GM04503 (cell line): ENCODE measurements around the gene DUS2.
A peak's percentile ranks its signal among the peaks of the same experiment; 100 is the strongest.

Experiments
- DNase-seq: peaks from one replicate; pipeline ENCODE4 v3.0.0-alpha.2; 2012; ENCODE audit warnings: low read depth

Gene DUS2

DNA sequence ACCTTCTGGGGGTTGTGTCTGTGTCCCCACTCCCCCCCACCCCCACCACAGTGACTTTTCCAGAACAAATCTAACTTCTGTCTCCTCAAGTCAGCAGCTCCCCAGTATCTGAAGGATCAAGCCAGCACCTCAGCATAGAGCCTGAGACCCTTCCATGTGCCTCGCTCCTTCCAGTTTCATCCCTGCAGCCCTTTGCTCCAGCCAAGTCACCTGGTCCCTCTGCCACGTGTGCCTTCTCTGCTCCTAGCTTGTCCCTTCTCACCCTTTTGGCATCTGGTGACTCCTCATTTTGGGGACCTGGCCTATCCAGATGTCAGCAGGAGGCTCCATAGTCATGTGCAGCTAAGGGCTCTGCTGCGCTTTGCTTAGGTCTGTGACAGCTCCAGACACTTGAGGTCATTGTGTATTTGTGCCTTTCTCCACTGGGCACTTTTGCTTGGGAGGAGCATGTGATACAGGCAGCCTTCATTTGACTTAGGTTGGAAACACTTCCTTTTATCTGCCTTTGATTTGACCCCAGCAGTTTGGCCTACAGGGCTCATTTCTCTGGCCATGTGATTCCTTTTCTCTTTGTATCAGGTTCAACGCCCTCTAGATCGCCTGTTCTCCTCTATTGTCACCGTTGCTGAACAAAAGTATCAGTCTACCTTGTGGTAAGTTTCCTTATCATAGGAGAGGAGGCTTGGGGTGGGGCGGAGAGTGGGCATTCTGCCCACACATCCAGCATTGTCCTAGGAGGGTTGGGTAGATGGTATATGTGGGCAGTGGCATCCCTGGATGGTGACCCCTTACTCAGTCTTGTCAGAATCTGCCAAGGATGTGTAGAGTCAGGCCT lies 55.0 kb downstream of the DUS2 start:
- no peak for DNase-seq

- no peak for DNase-seq
These were observed 55.8 kb downstream of the DUS2 start for GRCh38 chr16:68078701-68079375.

GRCh38 chr16:68079376-68079625 lies 56.2 kb downstream of the DUS2 start:
- DNase-seq = no peak

GRCh38 chr16:68079626-68080344 lies 56.7 kb downstream of the DUS2 start:
- no peak for DNase-seq

GRCh38 chr16:68081861-68082628 lies 59.0 kb downstream of the DUS2 start:
- DNase-seq = no peak

GRCh38 chr16:68082629-68083238 lies 59.6 kb downstream of the DUS2 start:
- no peak for DNase-seq

- no peak for DNase-seq
These were observed 60.2 kb downstream of the DUS2 start for GRCh38 chr16:68083239-68083781.

DNA sequence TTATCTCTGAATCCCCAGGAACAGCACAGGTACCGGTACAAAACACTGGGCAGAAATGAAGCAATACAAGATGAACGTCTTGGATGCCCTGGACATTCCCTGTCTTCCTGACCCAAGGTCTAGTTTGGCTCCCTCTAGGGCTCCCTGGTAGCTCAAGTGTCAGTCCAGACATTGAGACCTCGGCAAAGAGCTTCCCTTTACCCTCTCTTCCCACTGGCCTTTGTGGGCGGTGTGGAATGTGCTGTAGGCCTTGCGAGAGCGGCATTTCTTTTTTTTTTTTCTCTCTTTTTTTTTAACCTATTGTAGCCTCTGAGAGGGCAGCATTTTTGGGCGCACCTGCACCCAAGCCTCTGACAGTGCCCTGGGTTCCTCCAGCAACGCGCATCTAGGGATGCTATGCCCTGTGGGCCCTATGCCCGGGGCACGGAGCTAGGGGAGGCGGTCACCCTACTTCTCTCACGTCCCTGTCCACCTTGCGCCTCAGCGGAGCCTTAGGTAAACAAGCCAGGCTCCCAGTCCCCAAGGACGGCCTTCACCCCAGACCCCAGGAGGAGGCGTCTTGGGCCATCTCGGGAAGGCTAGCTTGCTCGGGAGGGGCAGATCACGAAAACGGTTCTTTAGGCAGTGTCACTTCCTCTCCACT lies 60.9 kb downstream of the DUS2 start:
- DNase-seq = no peak

DNA sequence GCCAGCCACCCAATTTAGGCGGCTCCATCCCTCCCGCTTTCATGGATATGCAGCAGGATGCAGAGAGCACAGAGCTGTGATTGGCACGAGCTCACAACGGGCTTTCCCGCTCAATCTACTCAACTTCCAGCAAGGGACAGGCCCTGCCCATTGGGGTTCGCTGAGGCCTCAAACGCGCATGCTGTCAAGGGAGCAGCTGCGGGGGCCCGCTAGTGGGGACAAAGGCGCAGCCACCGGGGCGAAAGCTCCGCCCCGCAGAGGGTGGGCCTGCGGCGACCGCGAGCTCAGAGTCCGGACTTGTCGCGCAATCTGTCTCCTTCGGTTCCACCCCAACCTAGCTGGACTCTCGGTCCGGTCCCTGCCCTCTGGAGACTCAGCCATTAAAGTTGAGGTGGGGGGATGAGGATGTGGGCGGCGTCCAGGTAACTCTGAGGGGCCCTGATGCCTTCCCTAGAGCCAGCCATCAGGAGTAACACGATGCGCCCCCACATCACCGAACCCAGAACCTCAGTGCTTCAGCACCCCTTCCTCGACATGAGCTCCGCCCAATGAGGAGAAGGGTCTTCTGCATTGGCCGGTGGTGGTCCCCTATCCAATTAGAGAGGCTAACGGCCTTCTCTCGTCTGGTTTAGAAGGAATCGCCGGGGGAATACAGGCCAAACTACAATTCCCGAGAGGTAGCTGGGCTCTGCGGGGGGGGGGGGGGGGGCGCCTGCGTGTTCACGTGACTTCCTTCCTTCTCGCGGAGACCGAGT lies 61.6 kb downstream of the DUS2 start:
- DNase-seq = no peak

GRCh38 chr16:68085259-68086071 lies 62.4 kb downstream of the DUS2 start, which contains the start of gene NFATC3:
Gene NFATC3, plus strand, starts transcription at chr16:68085370. Its CDS starts 312 bp downstream, at chr16:68085682.
- DNase-seq = peak; percentile 47

GRCh38 chr16:68086336-68086841 lies 63.3 kb downstream of the DUS2 start:
- no peak for DNase-seq

DNA sequence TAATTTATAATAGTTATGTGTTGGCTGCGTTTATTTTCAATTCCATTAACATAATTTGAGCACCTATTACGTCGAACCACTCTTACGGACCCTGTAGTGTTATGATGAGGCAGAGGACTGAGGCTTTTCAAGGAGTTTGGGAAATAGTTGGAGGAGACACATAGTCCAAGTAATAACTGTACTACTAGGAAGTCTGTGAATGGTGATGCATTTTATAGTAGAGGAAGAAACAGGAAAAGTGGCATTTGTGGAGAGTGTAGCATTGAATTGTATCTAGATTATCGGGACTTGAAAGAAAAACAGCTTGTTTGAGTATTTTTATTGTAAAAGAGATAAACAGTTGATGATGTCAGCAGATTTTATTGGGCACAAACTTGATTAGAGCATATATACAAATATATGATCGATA lies 63.8 kb downstream of the DUS2 start:
- DNase-seq = no peak

GRCh38 chr16:68087688-68088087 lies 64.6 kb downstream of the DUS2 start:
- DNase-seq = no peak

DNA sequence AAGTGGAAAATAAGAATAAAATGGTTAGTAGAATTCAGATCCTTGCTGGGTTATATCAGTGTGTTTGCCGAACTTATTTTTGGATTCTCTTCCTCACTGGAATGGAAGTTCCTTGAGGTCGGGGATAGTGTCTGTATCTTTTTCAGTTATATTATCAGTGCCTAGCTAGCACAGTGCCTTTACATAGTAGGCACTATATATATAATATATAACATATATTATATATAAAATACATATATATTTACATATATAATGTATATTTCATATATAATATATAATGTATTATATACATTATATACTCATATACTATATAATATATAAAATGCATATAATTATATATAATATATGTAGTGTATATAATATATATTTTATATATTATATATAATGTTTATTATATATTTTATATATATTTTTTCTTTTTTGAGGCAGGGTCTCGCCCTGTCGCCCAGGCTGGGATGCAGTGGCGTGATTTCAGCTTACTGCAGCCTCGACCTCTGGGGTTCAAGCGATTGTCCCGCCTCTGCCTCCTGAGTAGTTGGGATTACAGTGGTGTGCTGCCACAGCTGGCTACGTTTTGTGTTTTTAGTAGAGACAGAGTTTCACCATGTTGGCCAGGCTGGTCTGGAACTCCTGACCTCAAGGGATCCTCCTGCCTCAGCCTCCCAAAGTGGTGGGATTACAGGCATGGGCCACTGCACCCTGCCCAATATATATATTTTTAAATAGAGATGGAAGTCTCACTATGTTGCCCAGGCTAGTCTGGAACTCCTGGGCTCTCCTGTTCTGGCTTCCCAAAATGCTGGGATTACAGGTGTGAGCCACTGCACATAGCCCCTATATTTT lies 65.3 kb downstream of the DUS2 start:
- DNase-seq = no peak

DNA sequence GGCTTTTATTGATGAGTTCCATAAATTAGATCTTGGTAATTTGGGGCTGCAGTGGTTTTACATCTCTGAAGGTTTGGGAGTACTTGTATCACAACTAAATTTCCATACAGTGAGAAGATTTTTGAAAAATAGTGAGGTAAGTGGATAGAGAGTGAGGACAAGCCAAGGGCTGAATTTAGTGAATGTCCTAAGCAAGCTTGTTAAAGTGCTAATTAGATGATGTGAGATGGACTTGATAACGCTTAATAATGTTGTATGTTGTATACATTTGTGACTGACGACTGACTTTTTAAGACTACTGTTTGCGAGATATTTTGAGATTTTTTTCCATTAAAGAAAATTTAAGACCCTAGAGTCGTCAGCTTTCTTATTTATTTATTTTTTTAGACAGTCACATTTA lies 66.0 kb downstream of the DUS2 start:
- DNase-seq = no peak

GRCh38 chr16:68090130-68090529 lies 67.0 kb downstream of the DUS2 start:
- DNase-seq = no peak

GRCh38 chr16:68090533-68090932 lies 67.4 kb downstream of the DUS2 start:
- no peak for DNase-seq
